ENCODE measurements around the gene NEDD1. TPM values are rescaled to one million over a fixed set of nuclear protein-coding genes. Genes with fewer than 3 reads are reported as not detected.

The NEDD1 gene
- total RNA-seq, 4 donors from 2014 or later = 8.8 to 20.8 (median 14.7) TPM

- DNase-seq (ENCODE audit: low spot score) = no peak
- TF ChIP-seq CTCF (IDR thresholded peaks at IDR 0.05) = no peak
- ATAC-seq (ENCODE audit: low FRiP score) = no peak
These were observed 36.1 kb upstream of the NEDD1 start for GRCh38 chr12:96870946-96871345.

GRCh38 chr12:96872961-96873360 is 34.1 kb upstream of the NEDD1 start:
- ATAC-seq (ENCODE audit: low FRiP score) (no peak), DNase-seq (ENCODE audit: low spot score) (no peak)
- TF ChIP-seq CTCF (IDR thresholded peaks at IDR 0.05) = no peak

- ATAC-seq (ENCODE audit: low FRiP score) = no peak
- no peak for DNase-seq (ENCODE audit: low spot score)
These were observed 32.8 kb upstream of the NEDD1 start for GRCh38 chr12:96874211-96874610.

GRCh38 chr12:96876966-96877365 is 30.1 kb upstream of the NEDD1 start:
- DNase-seq (ENCODE audit: low spot score) = no peak
- no peak for TF ChIP-seq CTCF (IDR thresholded peaks at IDR 0.05)

More at GRCh38 chr12:96874211-96874610, 32.8 kb upstream of the NEDD1 start:
- TF ChIP-seq CTCF (IDR thresholded peaks at IDR 0.05) = no peak

GRCh38 chr12:96878704-96879103 is 28.4 kb upstream of the NEDD1 start:
- ATAC-seq (ENCODE audit: low FRiP score) = peak; percentile 44
- no peak for TF ChIP-seq CTCF (IDR thresholded peaks at IDR 0.05)

More at GRCh38 chr12:96876966-96877365, 30.1 kb upstream of the NEDD1 start:
- ATAC-seq (ENCODE audit: low FRiP score) = no peak

GRCh38 chr12:96879301-96879700 is 27.8 kb upstream of the NEDD1 start:
- peak; percentile 30 for ATAC-seq (ENCODE audit: low FRiP score)
- TF ChIP-seq CTCF (IDR thresholded peaks at IDR 0.05) = no peak

More at GRCh38 chr12:96878704-96879103, 28.4 kb upstream of the NEDD1 start:
- DNase-seq (ENCODE audit: low spot score) = no peak

GRCh38 chr12:96880220-96880619 is 26.8 kb upstream of the NEDD1 start:
- DNase-seq (ENCODE audit: low spot score) (no peak), ATAC-seq (ENCODE audit: low FRiP score) (no peak)
- TF ChIP-seq CTCF (IDR thresholded peaks at IDR 0.05) = no peak

More at GRCh38 chr12:96879301-96879700, 27.8 kb upstream of the NEDD1 start:
- DNase-seq (ENCODE audit: low spot score) = no peak
